ENCODE measurements around the gene PLPPR3.
"Not testable (repeated sequence)": the region's sequence is repeated elsewhere in the genome, so short reads cannot be mapped to it uniquely, and the experiment has no call there.

Gene PLPPR3

GRCh38 chr19:825897-826644 lies 4.3 kb upstream of the PLPPR3 start:
- no peak for DNase-seq

- DNase-seq = no peak
Observed at GRCh38 chr19:824885-825284, 3.1 kb upstream of the PLPPR3 start.

- DNase-seq = no peak
Observed at GRCh38 chr19:823565-824121, 1.9 kb upstream of the PLPPR3 start.

- no peak for DNase-seq
Observed at GRCh38 chr19:821231-821824, 427 bp downstream of the PLPPR3 start.

- not testable (repeated sequence) for DNase-seq
Observed at GRCh38 chr19:820212-820611, 1.5 kb downstream of the PLPPR3 start.

GRCh38 chr19:816500-816857 lies 5.3 kb downstream of the PLPPR3 start:
- DNase-seq = no peak

GRCh38 chr19:815775-816499 lies 5.8 kb downstream of the PLPPR3 start:
- no peak for DNase-seq

GRCh38 chr19:815079-815774 lies 6.5 kb downstream of the PLPPR3 start:
- DNase-seq = no peak

GRCh38 chr19:814152-815078 lies 7.3 kb downstream of the PLPPR3 start:
- DNase-seq = no peak

GRCh38 chr19:813219-814151 lies 8.3 kb downstream of the PLPPR3 start:
- no peak for DNase-seq

- no peak for DNase-seq
Observed at GRCh38 chr19:812747-813218, 9.0 kb downstream of the PLPPR3 start.

- no peak for DNase-seq
Observed at GRCh38 chr19:812049-812746, 9.6 kb downstream of the PLPPR3 start.

- no peak for DNase-seq
Observed at GRCh38 chr19:811506-812048, 10.2 kb downstream of the PLPPR3 start.

- no peak for DNase-seq
Observed at GRCh38 chr19:810883-811489, 10.8 kb downstream of the PLPPR3 start.

- no peak for DNase-seq
Observed at GRCh38 chr19:810077-810855, 11.5 kb downstream of the PLPPR3 start.

GRCh38 chr19:808423-808775 lies 13.4 kb downstream of the PLPPR3 start:
- no peak for DNase-seq

- no peak for DNase-seq
Observed at GRCh38 chr19:807627-808422, 13.9 kb downstream of the PLPPR3 start.

Measured in DMS 273 treated with DMSO at 0.1 percent for 48 hours (cell line).